KMS-11 (cell line): ENCODE results near the gene GNB1.

Source experiments
- H2AFZ ChIP-seq: fragments of 200-600 bp; sonication (generic); 2 replicates; pipeline ENCODE4 v1.6.1; 2016; ENCODE audit warnings: antibody characterized with exemption, mixed run types, low read depth
- H3K27ac ChIP-seq: fragments of 200-600 bp; sonication (generic); 2 replicates; pipeline ENCODE4 v1.6.1; 2016; ENCODE audit warnings: mild to moderate bottlenecking, mixed run types
- H3K27me3 ChIP-seq: fragments of 200-600 bp; sonication (generic); 2 replicates; pipeline ENCODE4 v1.6.1; 2017; ENCODE audit warnings: mild to moderate bottlenecking, low read depth, mixed run types, moderate library complexity; ENCODE audit not compliant: insufficient read depth
- H3K36me3 ChIP-seq: fragments of 200-600 bp; sonication (generic); 2 replicates; pipeline ENCODE4 v1.6.1; 2017; ENCODE audit warnings: mild to moderate bottlenecking, mixed run types; ENCODE audit not compliant: insufficient read depth
- H3K4me1 ChIP-seq: fragments of 200-600 bp; sonication (generic); 2 replicates; pipeline ENCODE4 v1.6.1; 2016; ENCODE audit warnings: mild to moderate bottlenecking, low read depth, mixed run types; ENCODE audit not compliant: poor library complexity, severe bottlenecking
- H3K4me2 ChIP-seq: fragments of 200-600 bp; sonication (generic); 2 replicates; pipeline ENCODE4 v1.7.0; 2016; ENCODE audit warnings: mild to moderate bottlenecking, mixed run types
- H3K4me3 ChIP-seq: fragments of 200-600 bp; sonication (generic); IDR thresholded peaks from 2 replicates; pipeline ENCODE4 v1.6.1; 2017; ENCODE audit warnings: low read depth, low read length, mixed read lengths; ENCODE audit not compliant: insufficient read depth
- H3K79me2 ChIP-seq: fragments of 200-600 bp; sonication (generic); 2 replicates; pipeline ENCODE4 v1.6.1; 2016; ENCODE audit warnings: low read depth, mixed run types; ENCODE audit not compliant: insufficient read depth
- H3K9ac ChIP-seq: fragments of 200-600 bp; sonication (generic); 2 replicates; pipeline ENCODE4 v1.6.1; 2016; ENCODE audit warnings: mild to moderate bottlenecking, mixed run types
- H4K20me1 ChIP-seq: fragments of 200-600 bp; sonication (generic); 2 replicates; pipeline ENCODE4 v1.6.1; 2016; ENCODE audit warnings: mild to moderate bottlenecking, mixed run types; ENCODE audit not compliant: insufficient read depth
- TF ChIP-seq, protein P1 (sequence below): fragments of 200-600 bp; sonication (generic); conservative IDR thresholded peaks from 2 replicates; pipeline ENCODE4 v1.6.1; 2017; ENCODE audit warnings: low read depth, mild to moderate bottlenecking, antibody characterized with exemption, low read length, moderate library complexity, mixed read lengths

The GNB1 gene

DNA sequence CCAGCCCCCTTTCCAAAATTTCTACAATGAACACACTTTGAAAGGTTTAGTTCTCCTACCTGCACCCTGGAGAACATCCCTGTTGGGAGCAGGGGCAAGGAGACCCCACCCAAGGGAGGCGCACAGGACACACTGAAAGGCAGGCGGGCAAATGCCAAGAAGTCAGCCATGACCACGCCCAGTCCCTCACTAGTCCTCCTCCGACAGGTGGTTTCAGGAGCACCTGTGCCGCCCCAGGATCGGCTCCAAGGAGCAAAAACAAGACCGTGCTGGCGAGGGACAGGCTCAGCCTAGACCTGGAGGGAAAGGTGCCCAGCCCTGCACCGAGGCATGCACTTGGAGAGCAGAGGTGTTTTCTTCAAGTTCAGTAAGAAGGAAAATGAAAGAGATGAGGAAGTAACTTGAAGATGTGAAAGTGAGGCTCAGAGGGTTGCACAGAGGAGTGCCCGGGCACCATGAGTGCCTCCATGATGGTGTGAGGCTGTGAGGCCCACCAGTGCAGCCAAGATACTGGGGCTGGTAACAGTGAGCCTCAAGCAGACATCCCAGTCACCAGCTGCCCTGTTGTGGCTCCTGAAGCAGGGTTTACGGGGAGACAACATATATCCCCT is 93.1 kb downstream of the GNB1 start:
- H3K4me2 ChIP-seq, result no peak overlapping the region
- H3K9ac ChIP-seq, result no peak overlapping the region
- peaks cover 45% of the 10 kb centered on the region for H4K20me1 ChIP-seq
- no peaks in the 10 kb centered on the region; the same call in 1 of the 2 replicates for H3K36me3 ChIP-seq
- no peak overlapping the region for H3K4me3 ChIP-seq
- peaks cover 44% of the 10 kb centered on the region for H3K4me1 ChIP-seq
- H3K79me2 ChIP-seq, result peaks cover 13% of the 10 kb centered on the region; the same call in 1 of the 2 replicates
- H2AFZ ChIP-seq, result no peak overlapping the region
- TF ChIP-seq, protein P1, sequence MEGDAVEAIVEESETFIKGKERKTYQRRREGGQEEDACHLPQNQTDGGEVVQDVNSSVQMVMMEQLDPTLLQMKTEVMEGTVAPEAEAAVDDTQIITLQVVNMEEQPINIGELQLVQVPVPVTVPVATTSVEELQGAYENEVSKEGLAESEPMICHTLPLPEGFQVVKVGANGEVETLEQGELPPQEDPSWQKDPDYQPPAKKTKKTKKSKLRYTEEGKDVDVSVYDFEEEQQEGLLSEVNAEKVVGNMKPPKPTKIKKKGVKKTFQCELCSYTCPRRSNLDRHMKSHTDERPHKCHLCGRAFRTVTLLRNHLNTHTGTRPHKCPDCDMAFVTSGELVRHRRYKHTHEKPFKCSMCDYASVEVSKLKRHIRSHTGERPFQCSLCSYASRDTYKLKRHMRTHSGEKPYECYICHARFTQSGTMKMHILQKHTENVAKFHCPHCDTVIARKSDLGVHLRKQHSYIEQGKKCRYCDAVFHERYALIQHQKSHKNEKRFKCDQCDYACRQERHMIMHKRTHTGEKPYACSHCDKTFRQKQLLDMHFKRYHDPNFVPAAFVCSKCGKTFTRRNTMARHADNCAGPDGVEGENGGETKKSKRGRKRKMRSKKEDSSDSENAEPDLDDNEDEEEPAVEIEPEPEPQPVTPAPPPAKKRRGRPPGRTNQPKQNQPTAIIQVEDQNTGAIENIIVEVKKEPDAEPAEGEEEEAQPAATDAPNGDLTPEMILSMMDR, result no peak
- no peaks in the 10 kb centered on the region for H3K27me3 ChIP-seq
- H3K27ac ChIP-seq, result no peak overlapping the region

DNA sequence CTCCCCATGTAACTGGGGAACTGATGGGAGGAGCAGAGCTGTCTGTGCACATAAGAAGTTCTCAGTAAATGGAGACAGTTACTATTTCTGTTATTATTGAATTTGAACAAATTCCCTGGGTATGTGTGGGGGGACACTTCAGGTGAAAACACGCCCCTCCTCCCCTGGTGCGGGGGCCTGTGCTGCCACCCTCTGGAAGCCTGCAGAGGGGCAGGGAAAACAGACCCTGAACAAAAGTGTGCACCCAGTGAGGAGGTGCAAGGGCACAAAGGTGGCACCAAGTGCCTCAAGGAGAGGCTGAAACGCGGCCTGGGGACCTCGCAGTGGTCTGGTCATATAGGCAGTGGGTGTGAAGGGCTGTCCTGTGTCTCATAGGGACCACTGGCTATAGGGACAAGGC is 94.4 kb downstream of the GNB1 start:
- Histone ChIP-seq H3K4me1 (peaks cover 31% of the 10 kb centered on the region), H3K4me2 (no peak overlapping the region), H2AFZ (no peak overlapping the region), H3K79me2 (peaks cover 5% of the 10 kb centered on the region; the same call in 1 of the 2 replicates), H3K4me3 (no peak overlapping the region), H3K9ac (no peak overlapping the region), H3K27me3 (no peaks in the 10 kb centered on the region), H4K20me1 (peaks cover 35% of the 10 kb centered on the region), H3K36me3 (no peaks in the 10 kb centered on the region; the same call in 1 of the 2 replicates), H3K27ac (no peak overlapping the region)
- TF ChIP-seq, protein P1, result 0 out of 2 replicates have a peak, but pooled peaks have one; percentile 33

DNA sequence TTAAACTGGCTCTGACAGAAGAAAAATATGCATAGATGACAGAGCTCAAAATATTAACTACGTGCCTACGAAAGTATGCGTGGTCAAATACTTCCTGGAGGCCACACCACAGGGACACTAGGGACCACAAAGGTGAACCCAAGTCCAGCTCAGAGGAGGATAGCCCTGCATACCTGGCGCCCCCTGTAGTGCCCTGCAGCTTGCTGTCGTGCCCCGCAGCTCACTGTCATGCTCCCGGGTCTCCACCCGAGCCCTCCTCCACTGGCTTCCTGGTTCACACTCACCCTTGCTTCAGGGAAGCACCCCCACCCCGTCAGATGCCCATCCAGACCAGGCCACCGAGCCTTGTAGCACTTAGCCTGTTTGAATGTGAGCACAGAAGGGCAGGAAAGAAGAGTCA is 95.9 kb downstream of the GNB1 start:
- Histone ChIP-seq H3K4me3 (no peak overlapping the region), H3K79me2 (peaks cover 5% of the 10 kb centered on the region; the same call in 1 of the 2 replicates), H2AFZ (no peak overlapping the region), H3K27me3 (no peaks in the 10 kb centered on the region), H3K27ac (no peak overlapping the region), H3K4me1 (peaks cover 16% of the 10 kb centered on the region), H3K36me3 (no peaks in the 10 kb centered on the region; the same call in 1 of the 2 replicates), H3K9ac (no peak overlapping the region), H3K4me2 (no peak overlapping the region), H4K20me1 (peaks cover 23% of the 10 kb centered on the region)
- TF ChIP-seq, protein P1, result no peak

DNA sequence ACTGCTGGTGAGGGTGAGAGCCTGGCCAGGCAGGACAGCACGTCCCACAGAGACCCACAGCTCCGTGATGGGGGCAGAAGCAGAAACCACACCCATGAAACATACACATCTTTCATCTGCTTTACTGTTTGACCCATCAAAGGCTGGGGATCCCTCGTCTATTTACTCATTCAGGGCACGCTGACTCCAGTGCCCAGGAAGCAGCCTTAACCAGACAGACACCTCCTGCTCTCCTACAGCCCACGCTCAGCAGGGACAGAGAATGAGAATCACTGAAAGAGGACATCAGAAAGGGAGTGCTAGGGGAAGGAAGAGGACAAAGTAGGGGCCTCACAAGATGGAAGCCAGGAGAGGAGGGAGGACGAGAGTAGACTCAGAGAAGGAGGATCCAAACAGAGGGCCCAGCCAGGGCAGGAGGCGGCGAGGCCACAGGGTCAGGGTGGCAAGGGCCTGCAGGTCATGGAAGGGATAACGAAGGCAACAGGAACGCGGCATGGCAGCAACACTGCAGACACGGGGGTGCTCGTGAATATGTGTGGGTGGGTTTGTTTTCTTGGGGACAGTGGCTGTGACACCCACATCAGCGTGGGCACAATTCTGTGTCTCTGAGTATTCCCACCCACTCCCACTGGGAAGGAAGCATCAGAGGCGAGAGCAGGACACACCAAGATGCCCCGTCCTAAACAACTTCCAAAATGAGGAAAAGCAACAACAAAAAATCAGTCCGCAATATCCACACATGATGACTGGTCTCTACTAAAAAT is 97.2 kb downstream of the GNB1 start:
- H3K79me2 ChIP-seq, result peaks cover 5% of the 10 kb centered on the region; the same call in 1 of the 2 replicates
- H3K27ac ChIP-seq, result no peak overlapping the region
- no peak overlapping the region for H3K4me2 ChIP-seq
- H3K27me3 ChIP-seq, result no peaks in the 10 kb centered on the region
- no peak overlapping the region for H3K4me3 ChIP-seq
- H3K9ac ChIP-seq, result no peak overlapping the region
- peaks cover 4% of the 10 kb centered on the region; the same call in 1 of the 2 replicates for H3K36me3 ChIP-seq
- peaks cover 19% of the 10 kb centered on the region for H4K20me1 ChIP-seq
- TF ChIP-seq, protein P1, result no peak
- H2AFZ ChIP-seq, result no peak overlapping the region
- peaks cover 6% of the 10 kb centered on the region for H3K4me1 ChIP-seq
